Stimulated activated CD8-positive, alpha-beta memory T cell treated with anti-CD3 and anti-CD28 coated beads, Interleukin-12 subunit alpha, Interleukin-12 subunit beta, amount 100 ng/mL, for 4 hours (primary cell): ENCODE results near the gene OTOA.
"Not testable (repeated sequence)": the region's sequence is repeated elsewhere in the genome, so short reads cannot be mapped to it uniquely, and the experiment has no call there.

Experiments used
- DNase-seq: peaks from one replicate; pipeline ENCODE4 v3.0.0-alpha.2; 2020; ENCODE audit warnings: low read depth

Gene OTOA

DNA sequence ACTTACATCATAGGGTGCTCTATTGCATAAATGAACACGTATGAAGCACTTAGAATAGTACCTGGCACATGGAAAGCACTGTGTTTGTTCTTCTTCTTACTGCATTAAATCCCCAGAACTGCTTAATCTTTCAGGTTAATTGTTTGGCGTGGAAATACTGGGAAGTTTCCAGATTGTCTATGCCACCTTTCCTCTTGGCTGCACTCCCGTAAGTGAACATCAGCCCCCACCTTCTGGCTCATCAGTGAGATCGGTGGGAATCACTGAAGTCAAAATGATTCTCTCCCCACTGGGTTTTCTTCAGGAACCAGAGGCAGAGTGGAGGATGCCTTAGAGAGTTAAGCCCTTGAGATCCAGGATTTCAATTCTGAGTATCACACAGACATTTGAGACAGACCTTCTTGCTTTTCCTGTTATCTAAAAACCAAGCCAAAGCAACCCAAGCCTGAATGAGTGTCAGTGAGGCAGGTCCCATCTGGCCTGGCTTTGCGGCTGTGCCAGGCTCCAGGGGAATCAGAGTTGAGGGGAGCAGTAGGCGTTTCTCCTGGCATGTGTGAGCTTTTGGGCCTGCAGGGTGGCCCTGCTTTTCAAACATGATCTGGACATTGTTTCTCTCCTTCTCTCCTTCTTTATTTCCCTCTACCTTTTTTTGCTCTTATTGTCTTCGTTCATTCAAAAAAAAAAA is 59.1 kb downstream of the OTOA start:
- DNase-seq = no peak

DNA sequence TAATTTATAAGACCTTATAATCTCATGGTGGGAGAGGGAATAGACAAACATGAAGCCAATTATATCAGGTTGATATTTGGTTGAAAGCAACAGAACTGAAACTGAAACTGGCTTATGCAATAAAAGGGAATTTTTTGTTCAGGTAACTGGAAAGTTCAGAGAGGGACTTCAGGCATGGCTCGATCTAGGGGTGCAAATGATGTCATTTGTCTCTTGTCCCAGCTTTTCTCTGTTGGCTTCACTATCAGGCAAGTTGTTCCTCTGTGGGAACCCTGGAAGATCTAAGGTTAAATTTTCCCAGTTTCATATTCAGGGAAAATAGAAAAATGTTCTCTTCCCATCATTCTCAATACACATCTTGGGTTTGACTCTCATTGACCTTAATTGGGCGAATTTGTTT is 59.8 kb downstream of the OTOA start:
- DNase-seq = no peak

DNA sequence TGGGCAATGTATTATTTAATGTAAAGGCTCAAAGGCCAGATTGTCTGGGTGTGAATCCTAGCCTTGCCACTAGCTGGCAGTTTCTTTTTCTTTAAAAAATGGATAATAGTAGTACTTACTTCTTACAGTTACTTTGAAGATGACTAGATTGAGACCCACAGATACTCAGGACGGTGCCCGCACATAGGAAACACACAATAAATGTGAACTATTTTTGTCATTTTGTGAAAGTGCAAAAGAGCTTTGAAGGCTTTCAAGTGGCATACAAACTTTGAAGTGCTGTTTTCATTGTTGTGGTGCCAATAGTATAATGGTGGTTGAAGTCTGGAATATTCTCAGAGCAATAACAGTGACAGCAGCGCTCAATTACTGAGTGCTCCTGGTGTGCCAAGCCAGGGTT is 63.6 kb downstream of the OTOA start:
- no peak for DNase-seq

DNA sequence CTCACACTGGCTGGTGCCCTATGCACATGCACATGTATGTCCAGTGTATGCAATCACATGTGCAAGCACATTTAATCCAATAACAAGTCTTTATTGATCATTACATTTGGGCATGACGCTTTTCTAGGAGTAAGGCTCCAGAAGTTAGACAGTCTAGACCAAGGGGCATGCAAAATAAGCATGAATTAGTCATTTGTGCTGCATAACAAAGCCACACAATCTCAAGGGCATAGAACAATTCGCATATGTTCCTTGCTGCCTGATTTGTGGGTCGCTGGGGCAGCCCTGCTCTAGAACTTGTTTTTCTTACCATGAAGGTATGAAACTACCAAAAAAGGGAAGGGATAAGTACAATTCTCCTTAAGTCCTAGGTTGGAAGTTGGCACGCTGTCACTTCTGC is 67.5 kb downstream of the OTOA start:
- not testable (repeated sequence) for DNase-seq

DNA sequence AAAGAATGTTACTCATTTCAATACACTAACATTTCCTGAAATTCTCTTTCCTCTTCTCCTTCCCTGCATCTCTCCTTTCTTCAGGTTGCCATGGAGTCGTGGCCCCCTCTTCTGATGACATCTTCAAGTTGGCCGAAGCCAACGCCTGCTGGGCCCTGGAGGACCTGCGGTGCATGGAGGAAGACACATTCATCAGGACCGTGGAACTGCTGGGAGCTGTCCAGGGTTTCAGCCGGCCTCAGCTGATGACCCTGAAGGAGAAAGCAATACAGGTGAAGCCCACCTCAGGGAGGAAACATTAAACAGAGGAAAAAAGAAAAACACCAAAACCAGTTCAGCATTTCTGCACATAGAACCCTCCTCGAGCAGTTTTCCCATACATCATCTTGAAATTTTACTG is 76.9 kb downstream of the OTOA start:
- not testable (repeated sequence) for DNase-seq

DNA sequence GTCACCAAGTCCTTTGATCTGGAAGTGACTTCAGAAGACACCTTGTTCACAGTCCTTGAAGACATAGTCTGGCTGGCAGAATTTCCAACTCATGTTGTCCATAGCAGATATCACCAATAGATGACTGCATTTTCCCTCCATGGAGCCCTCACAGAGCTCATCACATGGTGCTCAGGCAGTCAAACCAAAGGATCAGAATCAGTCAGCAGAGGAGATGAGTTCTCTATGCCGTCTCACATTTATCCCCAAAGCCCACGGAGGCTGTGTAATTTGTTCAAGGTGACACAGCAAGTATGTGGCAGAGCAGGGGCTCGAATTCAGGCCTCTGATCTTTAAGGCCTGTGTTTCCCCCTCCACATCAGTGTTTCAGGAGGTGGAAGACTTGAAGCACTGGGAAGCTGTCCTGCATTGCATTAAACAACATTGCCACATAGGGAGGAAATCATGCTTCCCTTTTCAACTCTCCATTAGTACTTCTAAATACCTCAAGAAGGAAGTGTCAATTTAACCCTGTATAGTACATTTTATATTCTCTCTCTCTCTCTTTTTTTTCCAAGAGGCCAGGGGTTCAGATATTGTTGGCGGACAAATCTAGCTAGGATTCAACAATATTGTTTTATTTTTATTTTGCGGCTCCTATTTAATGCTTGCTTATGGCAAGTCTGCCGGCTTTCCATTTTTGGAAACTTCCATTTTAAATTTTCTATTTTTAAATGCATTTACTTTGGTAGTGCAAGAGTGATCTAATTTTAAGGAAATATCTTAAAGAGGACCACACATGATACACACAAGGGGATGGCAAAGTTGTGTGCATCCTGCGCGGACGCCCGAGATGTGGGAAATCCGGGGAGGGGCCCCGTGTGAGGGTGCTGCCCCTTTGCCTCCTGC is 92.7 kb downstream of the OTOA start:
- not testable (repeated sequence) for DNase-seq

DNA sequence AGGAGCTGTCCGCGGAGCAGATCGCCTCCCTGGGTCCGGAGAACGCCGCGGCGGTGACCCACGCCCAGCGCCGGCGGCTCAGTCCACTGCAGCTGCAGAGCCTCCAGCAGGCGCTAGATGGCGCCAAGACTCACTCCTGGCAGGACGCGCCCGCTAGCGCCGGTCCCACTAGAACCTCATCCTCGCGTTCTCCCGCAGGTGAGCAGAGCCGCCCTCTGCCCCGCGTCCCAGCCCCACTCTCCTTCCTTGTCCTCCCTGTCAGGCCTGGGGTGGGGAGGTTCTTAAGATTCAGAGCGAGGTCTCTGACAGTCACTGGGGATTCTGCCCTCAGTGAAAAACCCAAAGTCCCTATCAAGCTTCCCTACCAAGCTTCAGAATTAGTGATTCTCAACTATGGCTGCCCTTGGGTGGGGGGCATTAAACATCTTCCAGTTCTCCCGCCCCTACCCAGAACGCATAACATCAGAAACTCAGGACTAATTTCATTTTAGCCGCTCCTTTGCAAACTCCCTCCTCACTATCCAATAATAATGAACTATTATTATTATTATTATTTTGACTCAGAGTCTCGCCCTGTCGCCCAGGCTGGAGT is 93.4 kb downstream of the OTOA start:
- not testable (repeated sequence) for DNase-seq

DNA sequence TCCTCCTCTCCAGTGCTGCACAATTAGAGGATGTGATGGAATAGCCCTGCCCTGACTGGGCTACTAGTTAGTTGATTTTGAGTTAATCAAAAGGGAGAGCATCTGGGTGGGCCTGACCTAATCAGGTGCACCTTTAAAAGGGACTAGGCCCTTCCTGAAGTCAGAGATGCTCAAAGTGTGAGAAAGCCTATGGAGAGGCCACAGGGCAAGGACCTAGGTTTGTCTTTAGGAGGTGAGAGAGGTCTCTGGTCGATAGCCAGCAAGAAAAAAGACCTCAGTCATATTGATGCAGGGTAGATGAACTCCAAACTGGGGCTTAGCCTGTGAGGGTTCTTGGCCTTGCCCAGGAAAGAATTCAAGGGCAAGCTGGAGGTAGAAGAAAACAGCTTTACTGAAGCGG is 104.5 kb downstream of the OTOA start:
- DNase-seq = not testable (repeated sequence)

DNA sequence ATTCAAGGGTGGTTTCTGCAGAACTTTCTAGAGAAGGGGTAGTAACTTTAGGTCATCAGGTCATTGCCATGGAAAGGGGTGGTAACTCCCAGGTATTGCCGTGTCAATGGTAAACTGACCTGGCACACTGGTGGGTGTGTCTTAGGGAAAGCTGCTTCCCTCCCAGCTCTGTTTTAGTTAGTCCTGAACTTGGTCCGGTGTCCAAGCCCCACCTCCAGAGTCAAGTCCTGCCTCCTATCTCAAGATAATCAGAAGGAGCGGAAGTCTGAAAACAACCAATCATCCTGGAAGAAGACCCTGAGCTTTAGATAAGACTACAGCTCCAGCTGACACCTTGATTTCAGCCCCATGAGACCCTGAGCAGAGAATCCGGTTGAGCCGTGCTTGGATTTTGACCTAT is 105.0 kb downstream of the OTOA start:
- DNase-seq = not testable (repeated sequence)

DNA sequence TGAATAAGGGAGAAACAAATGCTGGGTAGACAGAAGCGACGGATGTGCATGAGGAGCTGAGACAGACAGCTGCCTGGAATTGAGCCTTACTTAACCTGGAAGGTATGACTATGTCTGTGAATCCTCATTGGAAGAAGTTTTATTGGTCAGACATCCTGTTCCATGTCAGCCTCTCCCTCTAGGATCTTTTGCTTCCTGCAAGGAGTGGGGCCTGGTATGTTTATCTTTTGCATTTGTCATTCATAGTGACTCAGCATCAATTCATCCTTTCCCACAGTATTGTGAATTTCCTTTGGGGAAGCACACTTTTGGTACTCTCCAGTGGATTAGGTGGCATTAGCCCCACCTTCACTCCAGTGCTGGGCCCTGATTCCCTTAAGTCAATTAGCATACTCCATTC is 105.5 kb downstream of the OTOA start:
- not testable (repeated sequence) for DNase-seq

DNA sequence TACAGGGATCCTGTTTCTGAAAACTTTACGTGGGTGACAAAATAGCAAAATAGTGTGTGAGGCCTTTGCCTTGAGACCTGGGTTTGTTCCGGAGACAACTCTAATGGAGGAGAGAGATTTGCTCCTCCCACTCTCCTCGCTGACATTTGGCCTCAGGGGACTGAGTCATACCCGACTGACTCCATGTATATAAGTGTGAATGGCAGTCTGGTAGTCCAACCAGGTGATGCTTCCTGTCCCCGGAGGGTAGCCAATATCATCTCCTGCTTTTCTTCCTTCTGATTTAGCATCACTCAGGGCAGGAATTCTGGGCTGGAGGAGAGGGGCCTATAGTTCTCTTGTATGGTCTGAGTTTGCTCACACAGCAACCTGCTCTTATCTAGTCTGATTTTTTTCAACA is 106.8 kb downstream of the OTOA start:
- DNase-seq = not testable (repeated sequence)

DNA sequence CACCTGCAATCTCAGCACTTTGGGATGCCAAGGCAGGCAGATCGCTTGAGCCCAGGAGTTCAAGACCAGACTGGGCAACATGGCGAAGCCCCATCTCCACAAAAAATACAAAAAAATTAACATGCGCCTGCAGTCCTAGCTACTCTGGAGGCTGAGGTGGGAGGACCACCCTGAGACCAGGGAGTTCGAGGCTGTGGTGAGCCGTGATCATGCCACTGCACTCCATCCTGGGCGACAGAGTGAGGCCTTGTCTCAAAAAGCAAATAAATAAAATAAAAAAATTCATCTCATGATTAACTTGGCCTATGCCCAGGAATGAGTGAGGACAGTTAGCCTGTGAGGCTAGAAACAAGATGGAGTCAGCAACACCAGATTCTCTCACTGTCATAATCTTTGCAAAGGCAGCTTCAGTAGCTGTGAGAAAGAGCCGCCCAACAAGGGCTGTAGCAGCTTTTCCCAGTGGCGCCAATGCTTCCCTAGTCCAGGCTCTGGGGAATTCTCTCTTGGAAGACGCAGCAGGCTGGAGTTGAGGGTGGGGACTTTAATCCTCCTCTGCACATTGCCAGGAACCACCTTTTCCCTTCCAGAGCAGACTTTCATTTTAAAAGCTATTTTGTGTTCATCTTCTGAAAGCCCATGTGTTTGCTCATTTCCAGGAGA is 108.9 kb downstream of the OTOA start:
- DNase-seq = not testable (repeated sequence)

DNA sequence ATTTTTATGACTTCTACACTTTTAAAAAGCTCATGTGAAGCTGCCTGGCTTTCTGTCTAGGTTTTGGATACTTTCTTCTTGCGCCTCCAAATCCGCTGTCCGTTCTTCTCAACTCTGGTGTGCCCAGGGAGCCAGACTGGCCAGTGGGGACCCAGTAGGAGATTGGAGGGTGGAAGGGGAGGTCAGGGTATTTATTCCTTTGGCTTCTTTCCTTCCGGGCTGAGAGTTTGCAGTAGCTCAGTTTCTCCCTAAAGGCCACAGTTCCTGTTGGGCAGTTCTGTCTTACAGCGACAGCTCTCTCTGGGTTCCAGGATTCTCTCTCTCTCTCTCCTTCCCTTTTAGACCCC is 109.4 kb downstream of the OTOA start:
- DNase-seq = not testable (repeated sequence)

DNA sequence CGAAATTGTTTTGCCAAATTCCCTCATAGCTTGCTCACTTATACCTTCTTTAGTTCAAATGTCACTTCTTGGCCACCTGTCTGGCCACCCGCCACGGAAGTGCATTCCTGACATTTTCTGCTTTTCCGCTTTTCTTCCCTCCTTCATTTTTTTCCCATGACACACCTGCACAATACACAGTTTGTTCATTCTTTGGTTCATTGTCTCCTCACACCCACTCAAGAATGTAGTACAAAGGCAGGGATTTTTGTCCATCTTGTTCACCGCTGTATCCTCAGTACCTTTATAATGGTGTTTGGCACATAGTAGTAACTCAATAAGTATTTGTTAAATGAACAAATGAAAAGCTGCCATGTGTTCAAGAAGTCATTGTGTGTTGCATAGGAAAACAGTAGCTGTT is 116.8 kb downstream of the OTOA start:
- not testable (repeated sequence) for DNase-seq

DNA sequence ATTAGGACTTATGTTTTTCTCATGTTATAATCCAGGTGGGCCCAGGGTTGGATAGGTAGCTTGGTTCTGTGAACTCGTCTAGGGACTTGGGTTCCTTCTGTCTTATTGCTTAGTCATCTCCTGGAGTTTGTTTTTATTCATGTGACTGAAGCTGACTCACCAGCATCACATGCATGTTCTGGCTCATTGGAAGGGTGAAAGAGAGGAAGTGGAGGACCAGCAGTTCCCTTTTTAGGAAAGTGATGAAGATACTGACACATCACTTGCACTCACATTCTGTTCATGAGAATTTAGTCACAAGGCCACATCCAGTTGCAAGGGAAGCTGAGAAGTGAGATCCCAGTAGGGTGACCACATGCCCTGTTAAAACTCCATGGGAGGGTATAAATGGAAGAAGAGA is 126.7 kb downstream of the OTOA start:
- DNase-seq = not testable (repeated sequence)

DNA sequence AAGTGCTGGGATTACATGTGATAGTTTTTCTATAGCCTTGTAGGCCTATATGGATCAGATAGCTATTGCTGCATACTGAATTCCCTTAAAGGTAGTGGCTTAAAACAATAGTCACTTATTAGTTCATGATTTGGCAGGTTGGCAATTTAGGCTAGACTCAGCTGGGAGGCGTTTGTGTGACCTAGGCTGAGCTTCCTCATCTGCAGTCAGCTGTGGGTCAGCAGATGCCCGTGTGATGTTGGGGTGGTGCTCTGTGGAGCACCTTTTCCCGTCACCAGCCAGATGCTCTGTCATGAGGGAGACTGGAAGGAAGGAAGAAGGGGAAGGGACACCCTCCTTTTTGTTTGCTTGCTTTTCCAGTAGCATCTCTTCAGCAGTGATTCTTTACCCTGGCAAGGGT is 129.5 kb downstream of the OTOA start:
- not testable (repeated sequence) for DNase-seq

DNA sequence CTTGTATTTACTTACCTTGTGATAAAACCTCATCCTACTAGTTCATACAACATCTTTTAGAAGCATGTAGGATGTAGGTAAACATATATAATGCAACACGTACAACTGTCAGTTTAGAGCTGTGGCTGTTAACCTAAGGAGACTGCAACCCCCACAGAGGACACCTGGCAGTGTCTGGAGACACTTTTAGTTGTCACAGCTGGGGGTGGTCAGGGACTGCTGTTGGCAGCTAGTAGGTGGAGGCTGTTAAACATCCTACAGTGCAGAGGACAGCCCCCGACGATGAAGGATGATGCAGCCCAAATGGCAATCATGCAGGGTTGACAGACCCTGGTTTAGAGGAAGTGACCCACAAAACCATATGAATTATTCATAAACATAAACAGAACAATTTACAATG is 134.8 kb downstream of the OTOA start:
- DNase-seq = not testable (repeated sequence)

DNA sequence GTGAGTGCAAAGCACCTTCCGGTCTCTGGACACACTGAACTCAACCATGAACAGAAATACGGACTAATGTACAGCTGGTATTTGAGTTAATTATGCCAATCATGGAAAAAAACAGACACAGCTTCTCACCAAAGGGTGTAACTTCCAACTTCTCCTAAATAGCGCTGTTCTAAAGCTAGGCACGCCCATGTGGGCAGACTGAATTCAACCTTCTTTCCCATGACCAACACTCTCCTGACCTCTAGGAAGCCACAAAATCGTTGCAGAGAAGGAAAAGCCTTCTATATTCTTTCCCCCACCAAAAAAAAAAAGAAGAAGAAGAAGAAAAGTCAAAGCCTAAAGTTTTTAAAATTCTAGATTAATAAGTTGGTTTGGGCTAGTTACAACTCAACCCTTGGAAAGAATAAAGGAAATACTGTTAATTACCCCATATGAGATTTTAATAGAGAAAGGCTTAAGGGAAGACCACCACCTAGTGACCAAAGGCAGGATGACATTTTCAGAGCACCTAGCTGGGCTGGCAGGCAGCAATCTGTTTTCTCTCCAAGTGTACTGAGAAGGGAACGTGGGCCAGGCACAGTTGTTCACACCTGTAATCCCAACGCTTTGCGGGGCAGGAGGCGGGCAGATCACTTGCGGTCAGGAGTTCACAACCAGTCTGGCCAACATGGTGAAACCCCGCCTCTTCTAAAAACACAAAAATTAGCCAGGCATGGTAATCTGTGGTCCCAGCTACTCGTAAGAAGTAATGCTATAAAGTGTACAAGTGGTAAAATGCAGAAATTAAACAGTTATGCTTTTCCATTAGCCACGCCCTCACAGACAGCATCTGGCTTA is 138.0 kb downstream of the OTOA start:
- not testable (repeated sequence) for DNase-seq

DNA sequence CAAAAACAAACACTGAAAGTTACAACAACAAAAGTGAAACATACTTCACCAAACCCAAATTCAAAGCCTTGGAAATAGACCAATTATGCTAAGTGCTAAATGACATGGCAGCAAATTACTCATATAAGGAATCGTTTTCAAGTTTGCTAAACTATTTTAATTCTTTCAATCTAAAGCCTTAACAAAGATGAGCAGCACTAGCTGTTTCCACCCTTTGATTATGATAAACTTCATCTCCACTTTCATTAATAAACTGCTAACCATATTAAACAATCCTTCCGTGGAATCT is 138.6 kb downstream of the OTOA start:
- DNase-seq = not testable (repeated sequence)
